Esophagus muscularis mucosa (tissue), 3 donors: ENCODE data around the gene ABCC8.

Source experiments
- CTCF ChIP-seq, 3 experiments: fragments of 200-600 bp in 2 of 3; fragments of 450-650 bp in 1 of 3; sonication (generic) in 2 of 3; IDR thresholded peaks; one replicate each; pipeline ENCODE4 v1.5.1; 2017 to 2019; ENCODE audit warnings: antibody characterized with exemption in 3 of 3, mild to moderate bottlenecking in 2 of 3, moderate library complexity in 1 of 3
- POLR2A ChIP-seq: fragments of 450-650 bp; IDR thresholded peaks from one replicate; pipeline ENCODE4 v1.6.1; 2017; ENCODE audit warnings: antibody characterized with exemption, moderate library complexity, mild to moderate bottlenecking, low read depth
- POLR2AphosphoS5 ChIP-seq, 2 donors: sonication (generic); formaldehyde crosslinking; IDR thresholded peaks; one replicate each; pipeline ENCODE4 v1.6.1; 2017; ENCODE audit warnings: antibody characterized with exemption in 2 of 2

GRCh38 chr11:17443000-17443399, 33.6 kb downstream of the ABCC8 start:
- TF ChIP-seq POLR2A = no peak
- TF ChIP-seq CTCF (IDR thresholded peaks at IDR 0.05) = no peak
- no peak for TF ChIP-seq POLR2AphosphoS5 (IDR thresholded peaks at IDR 0.05)
